OCI-LY1 (cell line): ENCODE results near the gene BCAN.

Experiments used
- EZH2 ChIP-seq: fragments of 200-600 bp; sonication (generic), shearing (Covaris generic); IDR thresholded peaks from 2 replicates; pipeline ENCODE4 v1.8.0; 2017; ENCODE audit warnings: borderline replicate concordance, mixed run types, mild to moderate bottlenecking, antibody characterized with exemption, low read length, moderate library complexity, mixed read lengths
- TF ChIP-seq, protein P1 (sequence below): fragments of 200-600 bp; sonication (generic), shearing (Covaris generic); IDR thresholded peaks from 2 replicates; pipeline ENCODE4 v1.5.1; 2017; ENCODE audit warnings: mild to moderate bottlenecking, antibody characterized with exemption, low read length, moderate library complexity, mixed read lengths

DNA sequence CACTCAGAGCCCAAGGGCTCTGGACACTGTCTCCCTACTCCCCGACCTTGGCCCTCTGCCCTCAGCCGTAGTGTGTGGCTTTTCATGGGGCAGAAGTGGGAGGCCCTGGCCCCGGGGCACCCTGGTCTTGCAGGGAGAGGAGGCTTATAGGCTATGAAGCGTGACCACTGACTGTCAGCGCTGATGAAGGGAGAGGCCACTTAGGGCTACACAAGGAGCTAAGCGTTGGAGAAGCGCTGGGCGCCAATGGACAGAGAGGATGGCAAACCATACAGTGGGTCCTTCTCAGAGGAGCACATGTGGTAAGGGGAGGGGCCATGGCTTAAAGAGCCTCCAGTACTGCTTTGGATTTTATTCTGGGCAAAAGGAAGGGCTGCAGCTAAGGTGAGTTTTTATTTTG is 55.6 kb downstream of the BCAN start:
- TF ChIP-seq, protein P1, sequence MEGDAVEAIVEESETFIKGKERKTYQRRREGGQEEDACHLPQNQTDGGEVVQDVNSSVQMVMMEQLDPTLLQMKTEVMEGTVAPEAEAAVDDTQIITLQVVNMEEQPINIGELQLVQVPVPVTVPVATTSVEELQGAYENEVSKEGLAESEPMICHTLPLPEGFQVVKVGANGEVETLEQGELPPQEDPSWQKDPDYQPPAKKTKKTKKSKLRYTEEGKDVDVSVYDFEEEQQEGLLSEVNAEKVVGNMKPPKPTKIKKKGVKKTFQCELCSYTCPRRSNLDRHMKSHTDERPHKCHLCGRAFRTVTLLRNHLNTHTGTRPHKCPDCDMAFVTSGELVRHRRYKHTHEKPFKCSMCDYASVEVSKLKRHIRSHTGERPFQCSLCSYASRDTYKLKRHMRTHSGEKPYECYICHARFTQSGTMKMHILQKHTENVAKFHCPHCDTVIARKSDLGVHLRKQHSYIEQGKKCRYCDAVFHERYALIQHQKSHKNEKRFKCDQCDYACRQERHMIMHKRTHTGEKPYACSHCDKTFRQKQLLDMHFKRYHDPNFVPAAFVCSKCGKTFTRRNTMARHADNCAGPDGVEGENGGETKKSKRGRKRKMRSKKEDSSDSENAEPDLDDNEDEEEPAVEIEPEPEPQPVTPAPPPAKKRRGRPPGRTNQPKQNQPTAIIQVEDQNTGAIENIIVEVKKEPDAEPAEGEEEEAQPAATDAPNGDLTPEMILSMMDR, result no peak
- TF ChIP-seq EZH2, result no peak
